Heart right ventricle (tissue), 16 donors: ENCODE measurements around the gene SCN3B. TPM values are rescaled to one million over a fixed set of nuclear protein-coding genes. Genes with fewer than 3 reads are reported as not detected.
A peak's percentile ranks its signal among the peaks of the same experiment; 100 is the strongest.

Source experiments
- ATAC-seq, 8 donors: fragments of 200-7000 bp; cut with Tn5 transposase; one replicate each; pipeline ENCODE4 v1.9.1; 2020; ENCODE audit warnings: mild to moderate bottlenecking in 8 of 8, moderate library complexity in 8 of 8, moderate number of reproducible peaks in 1 of 8
- DNase-seq, 2 donors: peaks; one replicate each; pipeline ENCODE4 v3.0.0-alpha.2; 2020
- H3K27ac ChIP-seq, 10 donors: fragments of 200-600 bp; sonication (generic) in 2 of 10; one replicate each; pipeline versions ENCODE4 v1.5.0 to v1.8.0; 2020 to 2022; ENCODE audit warnings: mild to moderate bottlenecking in 3 of 10
- H3K27me3 ChIP-seq, 7 donors: fragments of 200-600 bp; one replicate each; pipeline ENCODE4 v1.8.0; 2021 to 2022; ENCODE audit warnings: mild to moderate bottlenecking in 2 of 7
- H3K36me3 ChIP-seq, 9 donors: fragments of 200-600 bp; sonication (generic) in 1 of 9; one replicate each; pipeline versions ENCODE4 v1.5.0 to v1.8.0; 2020 to 2022; ENCODE audit warnings: mild to moderate bottlenecking in 2 of 9
- H3K4me1 ChIP-seq, 9 donors: fragments of 200-600 bp; sonication (generic) in 1 of 9; one replicate each; pipeline versions ENCODE4 v1.5.0 to v1.8.0; 2020 to 2022; ENCODE audit warnings: mild to moderate bottlenecking in 4 of 9
- H3K4me3 ChIP-seq, 10 donors: fragments of 200-600 bp; sonication (generic) in 2 of 10; one replicate each; pipeline versions ENCODE4 v1.5.0 to v1.8.0; 2020 to 2022; ENCODE audit warnings: mild to moderate bottlenecking in 7 of 10, moderate library complexity in 2 of 10
- H3K9me3 ChIP-seq, 11 donors: fragments of 200-600 bp in 10 of 11; sonication (generic) in 2 of 11; one replicate each; pipeline versions ENCODE4 v1.5.0 to v1.8.0; 2013 to 2022; ENCODE audit warnings: mild to moderate bottlenecking in 2 of 11, control low read depth in 1 of 11, moderate library complexity in 1 of 11
- CTCF ChIP-seq, 9 donors: fragments of 200-600 bp; sonication (generic) in 2 of 9; IDR thresholded peaks; one replicate each; pipeline versions ENCODE4 v1.5.0 to v1.8.0; 2021 to 2022; ENCODE audit warnings: antibody characterized with exemption in 9 of 9, mild to moderate bottlenecking in 5 of 9, moderate library complexity in 1 of 9
- WGBS, 2 donors: extraction: QIAGEN DNeasy Blood & Tissue Kit; methylation state at CpG; one replicate each; pipeline ENCODE4 v1.1.7; 2013; ENCODE audit warnings: inconsistent platforms in 1 of 2; 5-methylcytosine and 5-hydroxymethylcytosine counted together
- intact Hi-C, 10 donors: fragments of 100-400 bp; cut with DNase I; formaldehyde crosslinking; loops; one replicate each; pipeline versions ENCODE4 v1.11.1 to v1.14.2; 2022
- polyA plus RNA-seq, 2 donors: library from polyadenylated mRNA; stranded (reverse); fragments of 200-250 nt; gene quantifications; one replicate each; pipeline ENCODE4 v1.2.3, GENCODE V29; 2013
- total RNA-seq, 10 donors: library from RNA; stranded (reverse); fragmentation: NEBNext Ultra II Directional in 3 of 10; extraction: Animal tissue kit (Norgen Biotek cat#: 25700) in 3 of 10; gene quantifications; one replicate each; pipeline versions ENCODE4 v1.2.1 to v1.2.4, GENCODE V29; 2021 to 2023
- donor health status: Arrhythmogenic right ventricular cardiomyopathy.
- donor health status: ischemic (EF 13 %, LVEDD 7.1; RV severe dilation, severe dysfunction).
- donor health status: healthy with polysubstance abuse.
- donor health status: DM: no; HTN: yes; CAD: no.
- donor health status: DM: no; HTN: no; CAD: no.
- donor health status: ischemic (EF 25% LVEDD 6.9; RV normal size, moderate dysfunction).
- donor health status: ischemic (EF 25% LVEDD 5.7; RV mildly dilated, moderate dysfunction).
- donor health status: healthy.
- donor health status: DM: yes; HTN: yes; CAD: no.
- donor health status: Ischemic cardiomyopathy.
- donor health status: ischemic (EF 35%, LVEDD 5.7; RV mildly dilated, moderate dysfunction).
- donor health status: nonischemic (EF 11% LVEDD 7.7; RV severe dilation, severe dysfunction).
- donor health status: DM: yes; HTN: yes; CAD: no.
- donor health status: PGD.
- donor health status: ischemic (EF 29% LVEDD 5.4; RV normal size, mild dysfunction).
- donor health status: nonischemic (EF 23%, LVEDD 6.1; RV moderate dilation, normal function).

Gene SCN3B
- total and polyA plus RNA-seq, 12 donors, result 0.26 to 3.4 (median 1.3) TPM

- H3K4me3 ChIP-seq, result no peak overlapping the region
- WGBS, 2 donors, result 16 to 17% methylated on average over 25 of the region's 25 CpGs
- no peaks in the 10 kb centered on the region for H3K36me3 ChIP-seq
- ATAC-seq, result peak; percentile 26 to 63 (median 50)
- peak; percentile 40 to 54 for DNase-seq
- peaks cover 0 to 8% (median 0%) of the 10 kb centered on the region in 7 donors for H3K27me3 ChIP-seq
- H3K9me3 ChIP-seq, result no peaks in the 10 kb centered on the region
- TF ChIP-seq CTCF (IDR thresholded peaks at IDR 0.05), result peak; percentile 79 to 96 (median 90)
- H3K27ac ChIP-seq, result no peak overlapping the region
- peaks cover 0 to 13% (median 5%) of the 10 kb centered on the region in 9 donors for H3K4me1 ChIP-seq
- intact Hi-C loops, result loop anchor here in 8 of 10 donors (1.0 to 5.0 kb wide), 3 partner anchors 122 to 127 kb away; no protein-coding TSS in a partner anchor
Observed at GRCh38 chr11:123580557-123581275, 73.7 kb downstream of the SCN3B start.

- 90 to 91% methylated on average over 6 of the region's 6 CpGs for WGBS, 2 donors
Observed at GRCh38 chr11:123580137-123580536, 74.3 kb downstream of the SCN3B start.

GRCh38 chr11:123579482-123579812 is 75.0 kb downstream of the SCN3B start:
- Histone ChIP-seq H3K4me3 (no peak overlapping the region), H3K27me3 (peaks cover 0 to 8% (median 0%) of the 10 kb centered on the region in 7 donors), H3K27ac (no peak overlapping the region), H3K9me3 (no peaks in the 10 kb centered on the region), H3K36me3 (no peaks in the 10 kb centered on the region), H3K4me1 (peaks cover 0 to 13% (median 0%) of the 10 kb centered on the region in 9 donors)
- WGBS, 2 donors, result 93% methylated on average over 5 of the region's 5 CpGs
- intact Hi-C loops, result loop anchor here in 1 of 10 donors (5.0 kb wide), 1 partner anchor 62 kb away; no protein-coding TSS in a partner anchor
- DNase-seq, result no peak
- ATAC-seq, result no peak
- TF ChIP-seq CTCF (IDR thresholded peaks at IDR 0.05), result no peak

More at GRCh38 chr11:123580137-123580536, 74.3 kb downstream of the SCN3B start:
- ATAC-seq (peak in 1 of 8 donors; percentile 2), DNase-seq (no peak)
- Histone ChIP-seq H3K9me3 (no peaks in the 10 kb centered on the region), H3K4me1 (peaks cover 0 to 13% (median 4%) of the 10 kb centered on the region in 9 donors), H3K27ac (no peak overlapping the region), H3K4me3 (no peak overlapping the region), H3K36me3 (no peaks in the 10 kb centered on the region), H3K27me3 (peaks cover 0 to 8% (median 0%) of the 10 kb centered on the region in 7 donors)
- intact Hi-C loops, result loop anchor here in 8 of 10 donors (1.0 to 5.0 kb wide), 3 partner anchors 122 to 127 kb away; no protein-coding TSS in a partner anchor
- TF ChIP-seq CTCF (IDR thresholded peaks at IDR 0.05), result no peak

Other genes starting within 250 kb of the SCN3B start
- 10 to 100 TPM in 9 of 10 donors, 1 to 10 TPM in 1; 8.4 to 41.0 (median 23.3) TPM for gene GRAMD1B, start 224.4 kb downstream of the SCN3B start, total RNA-seq
- gene GRAMD1B, start 224.4 kb downstream of the SCN3B start, polyA plus RNA-seq, result 10 to 100 TPM in 1 of 2 donors, 1 to 10 TPM in 1; 7.3 to 16.1 TPM
- gene ZNF202, start 87.0 kb upstream of the SCN3B start, total RNA-seq, result 1 to 10 TPM; 3.8 to 6.0 (median 4.2) TPM
- gene ZNF202, start 87.0 kb upstream of the SCN3B start, polyA plus RNA-seq, result 1 to 10 TPM; 4.1 to 4.5 TPM
- not detected for gene OR6X1, start 99.9 kb upstream of the SCN3B start, total RNA-seq
- gene OR6X1, start 99.9 kb upstream of the SCN3B start, polyA plus RNA-seq, result not detected
- gene OR6M1, start 151.7 kb upstream of the SCN3B start, total RNA-seq, result not detected
- gene OR6M1, start 151.7 kb upstream of the SCN3B start, polyA plus RNA-seq, result not detected
- gene TMEM225, start 231.0 kb upstream of the SCN3B start, total RNA-seq, result not detected
- gene TMEM225, start 231.0 kb upstream of the SCN3B start, polyA plus RNA-seq, result not detected
- gene OR8D4, start 247.5 kb upstream of the SCN3B start, total RNA-seq, result not detected
- not detected for gene OR8D4, start 247.5 kb upstream of the SCN3B start, polyA plus RNA-seq